COLO829 (cell line): Measurements from ENCODE around the gene MEF2B.

Source experiments
- DNase-seq: peaks from one replicate; pipeline ENCODE4 v3.0.0; 2012; ENCODE audit warnings: low spot score

MEF2B gene

DNA sequence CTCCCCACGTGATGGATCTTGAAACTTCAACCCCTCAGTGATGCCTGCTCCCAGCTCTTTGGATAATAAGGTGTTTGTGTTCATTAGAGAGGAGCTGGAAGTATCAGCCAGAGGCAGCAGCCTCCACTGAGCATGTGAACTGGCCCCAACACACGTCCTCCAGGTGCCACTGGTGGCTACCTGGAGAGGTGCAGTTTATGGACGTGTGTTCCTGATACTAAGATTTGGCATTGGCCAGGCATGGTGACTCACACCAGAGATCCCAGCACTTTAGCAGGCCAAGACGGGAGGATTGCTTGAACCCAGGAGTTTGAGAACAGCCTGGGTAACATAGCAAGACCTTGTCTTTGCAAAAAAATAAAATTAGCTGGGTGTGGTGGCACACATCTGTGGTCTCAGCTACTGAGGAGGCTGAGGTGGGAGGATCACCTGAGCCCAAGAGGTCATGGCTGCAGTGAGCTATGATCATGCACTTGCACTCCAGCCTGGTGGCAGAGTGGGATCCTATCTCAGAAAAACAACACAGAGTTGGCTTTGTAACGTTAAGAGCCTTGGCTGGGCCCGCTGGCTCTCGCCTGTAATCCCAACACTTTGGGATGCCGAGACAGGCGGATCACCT, 71.9 kb downstream of the MEF2B start:
- no peak for DNase-seq

DNA sequence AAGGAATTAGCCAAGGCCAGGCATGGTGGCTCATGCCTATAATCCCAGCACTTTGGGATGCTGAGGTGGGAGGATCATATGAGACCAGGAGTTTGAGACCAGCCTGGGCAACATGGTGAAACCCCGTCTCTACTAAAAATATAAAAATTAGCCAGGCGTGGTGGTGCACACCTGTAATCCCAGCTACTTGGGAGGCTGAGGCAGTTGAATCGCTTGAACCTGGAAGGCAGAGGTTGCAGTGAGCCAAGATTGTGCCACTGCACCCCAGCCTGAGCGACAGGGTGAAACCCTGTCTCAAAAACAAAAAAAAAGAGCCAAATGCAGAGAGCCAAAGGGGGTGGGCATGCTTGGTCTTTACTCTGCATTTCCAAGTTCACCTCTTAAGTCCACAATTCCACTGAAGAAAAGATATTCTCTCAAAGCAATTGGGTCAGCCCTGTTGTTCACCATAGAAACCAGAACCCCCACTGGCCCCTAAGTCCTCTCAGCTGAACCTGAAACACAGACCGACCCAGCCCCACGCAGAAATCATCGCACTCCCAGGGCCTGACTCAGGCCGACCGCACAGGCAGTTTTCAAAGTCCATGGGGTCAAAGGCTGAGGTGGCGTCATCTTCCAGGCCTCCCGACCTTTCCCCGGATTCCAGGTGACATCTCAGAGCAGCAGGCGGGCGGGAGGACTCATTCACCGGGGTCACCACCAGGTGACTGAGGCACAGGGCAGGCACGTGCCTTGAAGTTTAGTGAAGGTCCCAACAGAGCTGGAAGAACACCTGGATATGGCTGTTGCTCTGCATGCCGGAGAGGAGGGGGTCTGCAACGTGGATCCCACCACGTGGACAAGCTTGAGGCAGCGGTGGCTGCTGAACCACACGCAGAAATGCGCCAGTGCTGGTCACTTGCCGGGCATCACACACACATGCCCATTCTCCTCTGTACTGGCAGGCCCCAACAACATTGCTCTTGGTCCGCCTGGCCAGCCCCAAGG, 73.1 kb downstream of the MEF2B start:
- DNase-seq = no peak

DNA sequence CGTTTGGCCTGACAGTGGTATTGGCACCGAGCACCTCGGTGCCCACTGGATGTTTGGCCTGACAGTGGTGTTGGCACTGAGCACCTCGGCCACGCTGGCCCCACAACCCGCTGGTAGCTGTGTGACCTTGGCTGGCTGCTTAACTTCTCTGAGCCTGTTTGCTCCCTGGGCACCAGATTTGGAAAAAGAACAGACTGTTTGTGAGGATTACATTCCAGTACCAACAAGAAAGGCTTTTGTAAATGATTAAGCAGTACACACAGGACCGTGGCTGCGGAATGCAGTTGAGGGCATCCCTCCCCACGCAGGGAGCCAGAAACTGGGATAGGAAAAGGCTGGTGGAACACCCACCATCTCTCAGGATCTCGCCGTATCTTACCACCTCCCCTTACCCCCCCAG, 74.4 kb downstream of the MEF2B start:
- DNase-seq = no peak
